SK-N-SH (cell line): ENCODE results near the gene SLC49A3.

Experiments used
- EP300 ChIP-seq, 2 experiments: IDR thresholded peaks; 2 replicates each; pipeline versions ENCODE4 v1.4.0 to v1.6.1; 2012; ENCODE audit warnings: borderline replicate concordance in 1 of 2, low read depth in 1 of 2, low read length in 1 of 2
- GABPA ChIP-seq: IDR thresholded peaks from 2 replicates; pipeline ENCODE4 v1.4.0; 2012; ENCODE audit warnings: low read depth, mild to moderate bottlenecking
- GATA2 ChIP-seq: sonication (generic); formaldehyde crosslinking; IDR thresholded peaks from 2 replicates; pipeline ENCODE4 v1.5.0; 2020; ENCODE audit warnings: mild to moderate bottlenecking, missing genetic modification reagents
- MAX ChIP-seq: IDR thresholded peaks from 2 replicates; pipeline ENCODE4 v1.4.0; 2012; ENCODE audit warnings: low read depth
- MXI1 ChIP-seq: IDR thresholded peaks from 2 replicates; pipeline ENCODE4 v1.6.1; 2012; ENCODE audit warnings: mild to moderate bottlenecking, low read depth, low read length, improper control_type of control experiment
- PBX3 ChIP-seq: IDR thresholded peaks from 2 replicates; pipeline ENCODE4; 2012
- POLR2AphosphoS5 ChIP-seq: IDR thresholded peaks from 2 replicates; pipeline ENCODE4 v1.6.1; 2012; ENCODE audit warnings: low read depth, low read length
- RAD21 ChIP-seq: IDR thresholded peaks from 2 replicates; pipeline ENCODE4 v1.6.1; 2012; ENCODE audit warnings: mild to moderate bottlenecking, low read length
- SIN3A ChIP-seq: IDR thresholded peaks from 2 replicates; pipeline ENCODE4 v1.6.1; 2012; ENCODE audit warnings: low read depth, mild to moderate bottlenecking, low read length, moderate library complexity, borderline replicate concordance
- SMC3 ChIP-seq: IDR thresholded peaks from 2 replicates; pipeline ENCODE4 v1.6.1; 2012; ENCODE audit warnings: low read depth, low read length, improper control_type of control experiment
- TAF1 ChIP-seq: IDR thresholded peaks from 2 replicates; pipeline ENCODE4 v1.6.1; 2012; ENCODE audit warnings: low read depth, mild to moderate bottlenecking, low read length, moderate library complexity, borderline replicate concordance
- TF ChIP-seq, protein P1 (sequence below): IDR thresholded peaks from 2 replicates; pipeline ENCODE4 v1.6.1; 2012; ENCODE audit warnings: mild to moderate bottlenecking, low read depth, low read length, moderate library complexity
- TF ChIP-seq, protein P2 (sequence below): fragments of 200-600 bp; sonication (generic); IDR thresholded peaks from 2 replicates; pipeline ENCODE4 v1.6.1; 2017; ENCODE audit warnings: antibody characterized with exemption, mild to moderate bottlenecking, moderate library complexity

GRCh38 chr4:661231-661630, 27.7 kb downstream of the SLC49A3 start:
- TF ChIP-seq, protein P1, sequence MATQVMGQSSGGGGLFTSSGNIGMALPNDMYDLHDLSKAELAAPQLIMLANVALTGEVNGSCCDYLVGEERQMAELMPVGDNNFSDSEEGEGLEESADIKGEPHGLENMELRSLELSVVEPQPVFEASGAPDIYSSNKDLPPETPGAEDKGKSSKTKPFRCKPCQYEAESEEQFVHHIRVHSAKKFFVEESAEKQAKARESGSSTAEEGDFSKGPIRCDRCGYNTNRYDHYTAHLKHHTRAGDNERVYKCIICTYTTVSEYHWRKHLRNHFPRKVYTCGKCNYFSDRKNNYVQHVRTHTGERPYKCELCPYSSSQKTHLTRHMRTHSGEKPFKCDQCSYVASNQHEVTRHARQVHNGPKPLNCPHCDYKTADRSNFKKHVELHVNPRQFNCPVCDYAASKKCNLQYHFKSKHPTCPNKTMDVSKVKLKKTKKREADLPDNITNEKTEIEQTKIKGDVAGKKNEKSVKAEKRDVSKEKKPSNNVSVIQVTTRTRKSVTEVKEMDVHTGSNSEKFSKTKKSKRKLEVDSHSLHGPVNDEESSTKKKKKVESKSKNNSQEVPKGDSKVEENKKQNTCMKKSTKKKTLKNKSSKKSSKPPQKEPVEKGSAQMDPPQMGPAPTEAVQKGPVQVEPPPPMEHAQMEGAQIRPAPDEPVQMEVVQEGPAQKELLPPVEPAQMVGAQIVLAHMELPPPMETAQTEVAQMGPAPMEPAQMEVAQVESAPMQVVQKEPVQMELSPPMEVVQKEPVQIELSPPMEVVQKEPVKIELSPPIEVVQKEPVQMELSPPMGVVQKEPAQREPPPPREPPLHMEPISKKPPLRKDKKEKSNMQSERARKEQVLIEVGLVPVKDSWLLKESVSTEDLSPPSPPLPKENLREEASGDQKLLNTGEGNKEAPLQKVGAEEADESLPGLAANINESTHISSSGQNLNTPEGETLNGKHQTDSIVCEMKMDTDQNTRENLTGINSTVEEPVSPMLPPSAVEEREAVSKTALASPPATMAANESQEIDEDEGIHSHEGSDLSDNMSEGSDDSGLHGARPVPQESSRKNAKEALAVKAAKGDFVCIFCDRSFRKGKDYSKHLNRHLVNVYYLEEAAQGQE, result no peak
- TF ChIP-seq MXI1 (no peak), EP300 (IDR thresholded peaks at IDR 0.05; ENCODE audit: borderline replicate concordance in 1 of 2, low read depth in 1 of 2, low read length in 1 of 2) (no peak), POLR2AphosphoS5 (no peak), RAD21 (no peak), SIN3A (no peak), SMC3 (no peak), MAX (no peak), GATA2 (CRISPR knock-in tag) (no peak), TAF1 (no peak), PBX3 (no peak), GABPA (no peak)
- TF ChIP-seq, protein P2, sequence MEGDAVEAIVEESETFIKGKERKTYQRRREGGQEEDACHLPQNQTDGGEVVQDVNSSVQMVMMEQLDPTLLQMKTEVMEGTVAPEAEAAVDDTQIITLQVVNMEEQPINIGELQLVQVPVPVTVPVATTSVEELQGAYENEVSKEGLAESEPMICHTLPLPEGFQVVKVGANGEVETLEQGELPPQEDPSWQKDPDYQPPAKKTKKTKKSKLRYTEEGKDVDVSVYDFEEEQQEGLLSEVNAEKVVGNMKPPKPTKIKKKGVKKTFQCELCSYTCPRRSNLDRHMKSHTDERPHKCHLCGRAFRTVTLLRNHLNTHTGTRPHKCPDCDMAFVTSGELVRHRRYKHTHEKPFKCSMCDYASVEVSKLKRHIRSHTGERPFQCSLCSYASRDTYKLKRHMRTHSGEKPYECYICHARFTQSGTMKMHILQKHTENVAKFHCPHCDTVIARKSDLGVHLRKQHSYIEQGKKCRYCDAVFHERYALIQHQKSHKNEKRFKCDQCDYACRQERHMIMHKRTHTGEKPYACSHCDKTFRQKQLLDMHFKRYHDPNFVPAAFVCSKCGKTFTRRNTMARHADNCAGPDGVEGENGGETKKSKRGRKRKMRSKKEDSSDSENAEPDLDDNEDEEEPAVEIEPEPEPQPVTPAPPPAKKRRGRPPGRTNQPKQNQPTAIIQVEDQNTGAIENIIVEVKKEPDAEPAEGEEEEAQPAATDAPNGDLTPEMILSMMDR, result no peak
